Activated CD8-positive, alpha-beta memory T cell treated with anti-CD3 and anti-CD28 coated beads for 24 hours (primary cell): ENCODE data around the gene SRGAP1.
A peak's percentile ranks its signal among the peaks of the same experiment; 100 is the strongest.

Source experiments
- DNase-seq: peaks from one replicate; pipeline ENCODE4 v3.0.0-alpha.2; 2020

The SRGAP1 gene

GRCh38 chr12:63844391-63845341 lies at the start of gene SRGAP1:
SRGAP1 (plus strand) TSS chr12:63844700; CDS start chr12:63844817, 117 bp downstream.
- DNase-seq: peak; percentile 70

DNA sequence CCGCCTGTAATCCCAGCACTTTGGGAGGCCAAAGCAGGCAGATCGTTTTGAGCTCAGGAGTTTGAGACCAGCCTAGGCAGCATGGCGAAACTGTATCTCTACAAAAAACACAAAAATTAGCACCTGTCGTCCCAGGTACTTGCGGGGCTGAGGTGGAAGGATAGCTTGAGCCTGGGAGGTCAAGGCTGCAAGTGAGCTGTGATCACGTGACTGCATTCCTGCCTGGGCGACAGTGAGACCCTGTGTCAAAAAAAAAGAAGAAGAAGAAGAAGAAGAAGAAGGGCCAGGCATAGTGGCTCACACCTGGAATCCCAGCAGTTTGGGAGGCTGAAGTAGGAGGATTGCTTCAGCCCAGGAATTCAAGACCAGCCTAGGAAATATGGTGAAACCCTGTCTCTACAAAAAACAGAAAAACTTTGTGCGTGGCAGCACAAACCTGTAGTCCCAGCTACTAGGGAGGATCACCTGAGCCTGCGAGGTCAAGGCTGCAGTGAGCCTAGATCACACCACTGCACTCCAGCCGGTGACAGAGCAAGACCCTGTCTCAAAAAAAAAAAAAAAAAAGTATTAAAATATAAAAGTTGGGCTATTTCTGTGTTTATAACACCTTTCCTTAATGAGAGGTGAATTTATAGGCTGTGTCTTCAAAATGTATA lies 49.3 kb upstream of the SRGAP1 start:
- no peak for DNase-seq

- no peak for DNase-seq
Measured at GRCh38 chr12:63795944-63796343, 48.6 kb upstream of the SRGAP1 start.

- no peak for DNase-seq
Measured at GRCh38 chr12:63802012-63802608, 42.4 kb upstream of the SRGAP1 start.

DNA sequence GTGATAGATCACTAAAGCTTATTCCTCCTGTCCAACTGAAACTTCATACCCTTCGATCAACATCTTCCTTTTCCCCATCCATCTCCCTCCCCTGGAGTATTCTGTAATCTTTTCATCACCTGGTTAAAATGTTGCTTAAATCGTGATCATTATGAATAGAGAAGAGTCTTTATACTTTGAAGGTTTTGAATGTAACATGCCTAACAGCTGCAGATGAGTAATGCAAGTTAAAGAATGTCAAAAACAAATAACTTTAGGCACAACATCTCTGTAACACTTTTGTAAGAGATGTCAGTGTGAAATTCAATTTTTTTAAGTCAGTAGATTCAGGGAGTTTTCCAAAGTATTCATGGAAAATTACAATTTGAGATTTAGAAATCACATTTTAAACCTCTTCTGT lies 39.8 kb upstream of the SRGAP1 start:
- DNase-seq: no peak

DNA sequence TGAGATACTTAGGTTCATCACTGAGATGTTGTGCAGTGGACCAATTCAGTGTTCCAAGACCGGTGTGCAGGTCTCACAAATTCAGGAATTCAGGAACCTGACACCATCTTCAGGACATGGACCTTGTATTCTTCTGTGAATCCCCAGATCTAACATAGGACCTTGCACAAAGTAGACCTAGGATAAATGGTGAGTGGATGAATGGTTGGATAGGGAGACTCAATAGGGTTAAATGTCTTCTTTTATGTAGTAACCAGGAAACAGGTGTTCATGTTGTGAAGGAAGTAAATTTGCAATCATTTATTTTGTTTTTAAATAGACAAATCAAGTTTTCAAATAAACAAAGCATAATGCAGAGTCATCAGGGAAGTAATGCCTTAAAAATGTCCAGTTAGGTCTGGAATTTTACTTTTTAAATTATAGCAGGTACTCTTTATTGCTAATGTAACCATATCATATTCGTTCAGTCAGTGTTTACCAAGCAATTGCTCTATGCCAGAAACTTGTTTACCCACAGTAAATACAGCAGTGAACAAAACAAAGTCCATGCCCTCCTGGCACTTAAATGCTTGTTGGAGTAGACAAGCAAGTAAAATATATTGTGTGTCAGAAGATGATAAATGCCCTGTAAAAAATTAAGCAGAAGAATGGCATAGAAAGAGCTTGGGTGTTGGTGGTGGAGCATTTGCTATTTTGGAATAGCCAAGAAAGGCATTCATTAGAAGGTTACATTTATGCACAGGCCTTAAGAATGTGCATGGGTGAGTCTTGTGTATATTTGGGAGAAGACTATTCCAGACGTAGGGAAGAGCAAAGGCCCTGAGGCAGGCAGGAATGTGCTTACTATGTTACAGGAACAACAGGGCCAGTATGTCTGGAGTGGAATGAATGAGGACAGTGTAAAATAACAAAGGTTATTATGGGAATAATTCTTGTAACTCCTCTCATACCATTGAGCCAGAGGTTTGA lies 38.5 kb upstream of the SRGAP1 start:
- no peak for DNase-seq

DNA sequence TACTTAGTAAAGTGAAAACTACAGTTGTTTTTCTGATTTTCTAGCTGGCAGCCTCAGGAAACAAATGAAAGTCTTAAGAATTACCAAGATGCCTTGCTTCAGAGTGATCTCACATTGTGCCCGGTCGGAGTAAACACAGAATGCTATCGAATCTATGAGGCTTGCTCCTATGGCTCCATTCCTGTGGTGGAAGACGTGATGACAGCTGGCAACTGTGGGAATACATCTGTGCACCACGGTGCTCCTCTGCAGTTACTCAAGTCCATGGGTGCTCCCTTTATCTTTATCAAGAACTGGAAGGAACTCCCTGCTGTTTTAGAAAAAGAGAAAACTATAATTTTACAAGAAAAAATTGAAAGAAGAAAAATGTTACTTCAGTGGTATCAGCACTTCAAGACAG lies 35.9 kb upstream of the SRGAP1 start:
- DNase-seq: no peak

DNA sequence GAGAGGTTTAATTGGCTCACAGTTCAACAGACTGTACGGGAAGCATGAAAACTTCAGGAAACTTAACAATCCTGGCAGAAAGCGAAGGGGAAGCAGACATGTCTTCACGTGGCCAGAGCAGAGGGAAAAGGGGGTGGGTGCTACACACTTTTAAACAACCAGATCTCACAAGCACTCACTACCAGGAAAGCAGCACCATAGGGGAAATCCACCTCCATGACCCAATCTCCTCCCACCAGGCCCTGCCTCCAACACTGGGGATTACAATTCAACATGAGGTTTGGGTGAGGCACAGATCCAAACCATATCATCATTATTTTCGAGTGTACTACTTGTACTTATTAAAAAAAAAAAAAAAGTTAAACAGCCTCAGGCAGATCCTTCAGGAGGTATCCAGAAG lies 34.9 kb upstream of the SRGAP1 start:
- DNase-seq: no peak

DNA sequence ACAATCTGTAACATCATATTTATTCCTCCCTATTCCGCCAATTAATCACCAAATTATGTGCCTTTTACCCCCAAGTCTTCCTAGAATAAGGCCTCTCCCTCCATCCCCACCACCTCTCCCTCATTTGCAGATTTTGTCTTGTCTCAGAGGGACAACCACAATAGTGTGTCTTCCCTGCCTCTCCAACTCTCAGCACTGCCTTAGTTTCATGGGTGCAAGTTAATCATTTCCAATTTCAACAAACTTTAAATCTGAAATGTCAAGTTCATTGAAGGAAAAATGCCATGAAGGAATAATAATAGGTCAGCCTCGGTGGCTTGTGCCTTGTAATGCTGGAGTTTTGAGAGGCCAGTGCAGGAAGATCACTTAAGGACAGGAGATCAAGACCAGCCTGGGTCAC lies 33.2 kb upstream of the SRGAP1 start:
- DNase-seq: no peak

GRCh38 chr12:63811755-63812154 lies 32.7 kb upstream of the SRGAP1 start:
- DNase-seq: no peak

GRCh38 chr12:63814146-63814772 lies 30.2 kb upstream of the SRGAP1 start:
- no peak for DNase-seq

GRCh38 chr12:63815482-63815852 lies 29.0 kb upstream of the SRGAP1 start:
- no peak for DNase-seq

DNA sequence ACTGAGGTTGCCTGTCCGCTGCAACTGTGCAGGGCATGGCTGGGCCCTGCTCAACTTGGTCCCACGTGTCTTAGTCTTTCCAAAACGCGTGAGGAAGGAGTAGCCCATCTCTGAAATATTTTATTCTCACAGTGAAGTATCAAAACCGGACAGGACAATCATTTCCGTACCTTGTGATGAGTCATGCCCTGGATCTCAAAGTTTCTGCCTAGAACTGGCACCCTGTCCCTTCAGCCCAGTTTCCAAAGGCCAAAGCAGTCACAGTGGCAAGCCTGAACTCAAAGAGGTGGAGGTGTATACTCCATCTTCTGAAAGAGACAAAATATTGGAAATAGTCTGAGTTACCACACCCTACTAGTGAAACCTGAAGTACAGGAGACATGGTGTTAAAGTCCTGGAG lies 28.5 kb upstream of the SRGAP1 start:
- no peak for DNase-seq

GRCh38 chr12:63820427-63820826 lies 24.1 kb upstream of the SRGAP1 start:
- DNase-seq: no peak

- DNase-seq: no peak
Measured at GRCh38 chr12:63821781-63822251, 22.7 kb upstream of the SRGAP1 start.

GRCh38 chr12:63822352-63822751 lies 22.1 kb upstream of the SRGAP1 start:
- DNase-seq: no peak

DNA sequence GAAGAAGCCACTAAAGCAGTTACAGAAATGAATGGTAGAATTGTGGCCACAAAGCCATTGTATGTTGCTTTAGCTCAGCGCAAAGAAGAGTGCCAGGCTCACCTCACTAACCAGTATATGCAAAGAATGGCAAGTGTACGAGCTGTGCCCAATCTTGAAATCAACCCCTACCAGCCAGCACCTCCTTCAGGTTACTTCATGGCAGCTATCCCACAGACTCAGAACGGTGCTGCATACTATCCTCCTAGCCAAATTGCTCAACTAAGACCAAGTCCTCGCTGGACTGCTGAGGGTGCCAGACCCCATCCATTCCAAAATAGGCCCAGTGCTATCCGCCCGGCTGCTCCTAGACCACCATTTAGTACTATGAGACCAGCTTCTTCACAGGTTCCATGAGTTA lies 21.5 kb upstream of the SRGAP1 start:
- no peak for DNase-seq

- no peak for DNase-seq
Measured at GRCh38 chr12:63826006-63826585, 18.4 kb upstream of the SRGAP1 start.

- no peak for DNase-seq
Measured at GRCh38 chr12:63828867-63829266, 15.6 kb upstream of the SRGAP1 start.

GRCh38 chr12:63836046-63836445 lies 8.5 kb upstream of the SRGAP1 start:
- no peak for DNase-seq

GRCh38 chr12:63836936-63837335 lies 7.6 kb upstream of the SRGAP1 start:
- DNase-seq: no peak

GRCh38 chr12:63838411-63838810 lies 6.1 kb upstream of the SRGAP1 start:
- DNase-seq: no peak
